HG02588 (cell line): ENCODE data around the gene CHMP2B.
A peak's percentile ranks its signal among the peaks of the same experiment; 100 is the strongest.

Source experiments
- ATAC-seq: cut with Tn5 transposase; IDR thresholded peaks from one replicate; pipeline ENCODE4 v1.9.1; 2021; ENCODE audit warnings: mild to moderate bottlenecking, moderate library complexity; ENCODE audit not compliant: unreplicated experiment

CHMP2B gene, protein sequence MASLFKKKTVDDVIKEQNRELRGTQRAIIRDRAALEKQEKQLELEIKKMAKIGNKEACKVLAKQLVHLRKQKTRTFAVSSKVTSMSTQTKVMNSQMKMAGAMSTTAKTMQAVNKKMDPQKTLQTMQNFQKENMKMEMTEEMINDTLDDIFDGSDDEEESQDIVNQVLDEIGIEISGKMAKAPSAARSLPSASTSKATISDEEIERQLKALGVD

DNA sequence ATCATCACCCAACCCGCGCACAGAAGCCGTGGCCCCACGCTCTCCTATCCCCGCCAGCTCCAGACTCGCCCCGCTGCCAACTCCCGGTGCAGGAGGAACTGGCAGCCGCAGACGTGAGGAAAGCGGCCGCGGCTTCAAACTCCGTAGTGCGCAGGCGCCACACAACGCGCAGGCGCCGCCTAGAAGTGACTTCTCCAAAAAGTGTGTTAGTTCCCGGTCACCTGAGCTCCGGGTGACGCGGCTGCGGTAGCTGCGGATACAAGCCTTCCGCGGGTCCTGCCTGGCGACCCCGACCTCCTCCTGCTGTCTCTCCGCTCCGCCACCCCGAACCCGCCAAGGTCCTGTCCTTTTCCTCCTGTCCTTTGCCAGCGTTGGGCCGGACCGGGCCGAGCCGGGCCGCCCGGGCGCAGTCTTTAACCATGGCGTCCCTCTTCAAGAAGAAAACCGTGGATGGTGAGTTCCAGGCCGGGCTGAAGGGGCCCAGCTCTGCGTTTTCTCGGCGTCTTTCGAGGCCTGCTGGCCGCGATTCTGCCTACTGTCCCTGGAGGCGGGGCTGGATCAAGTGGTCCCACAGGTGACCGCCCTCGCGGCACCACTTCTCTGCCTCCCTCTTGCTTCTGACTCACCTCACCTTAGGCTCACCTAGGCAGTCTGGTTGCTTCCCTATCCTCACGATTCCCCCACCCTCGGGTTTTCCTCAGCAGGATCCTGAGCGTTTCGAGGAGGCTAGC, at the start of gene CHMP2B:
TSS of gene CHMP2B (plus strand) at position 206 of the 731 bp plus-strand sequence. CDS start at position 420, 214 bp downstream.
- peak; percentile 98 for ATAC-seq

DNA sequence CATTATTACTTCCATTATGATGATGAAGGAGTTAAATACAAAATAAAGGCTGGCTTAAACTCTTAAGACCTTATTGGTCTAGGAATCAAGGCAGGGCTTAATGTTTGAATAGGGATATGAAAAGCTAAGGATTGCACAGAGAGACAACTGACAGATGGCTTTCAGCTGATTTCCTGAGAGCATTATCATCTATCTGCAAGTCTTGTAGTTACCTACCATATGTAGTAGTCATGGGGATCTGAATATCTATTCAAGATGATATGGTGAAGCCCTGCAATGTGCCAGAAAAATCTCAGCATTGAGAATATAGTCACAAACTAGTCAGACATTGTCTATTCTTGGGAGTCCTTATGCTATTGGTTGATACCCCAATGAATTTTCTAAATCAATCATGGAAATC, 47.5 kb upstream of the CHMP2B start:
- no peak for ATAC-seq

DNA sequence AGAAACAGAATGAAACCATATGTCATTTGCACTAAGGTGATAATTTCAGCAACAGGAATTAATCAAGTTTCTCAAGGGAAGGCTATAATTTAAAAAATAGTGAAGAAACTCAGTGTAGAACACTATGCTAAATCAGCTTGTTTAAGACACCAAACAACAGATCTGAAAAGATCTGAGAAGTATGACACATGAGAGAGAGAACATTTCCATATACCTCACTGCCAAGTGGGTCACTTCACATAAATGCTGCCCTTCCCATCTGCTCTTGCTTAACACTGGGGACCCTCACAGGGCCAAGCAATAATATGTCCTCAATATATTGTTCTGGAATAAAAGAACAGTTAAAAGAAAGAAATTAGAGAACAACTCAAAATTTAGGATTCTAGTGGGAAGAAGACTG, 45.6 kb upstream of the CHMP2B start:
- no peak for ATAC-seq

DNA sequence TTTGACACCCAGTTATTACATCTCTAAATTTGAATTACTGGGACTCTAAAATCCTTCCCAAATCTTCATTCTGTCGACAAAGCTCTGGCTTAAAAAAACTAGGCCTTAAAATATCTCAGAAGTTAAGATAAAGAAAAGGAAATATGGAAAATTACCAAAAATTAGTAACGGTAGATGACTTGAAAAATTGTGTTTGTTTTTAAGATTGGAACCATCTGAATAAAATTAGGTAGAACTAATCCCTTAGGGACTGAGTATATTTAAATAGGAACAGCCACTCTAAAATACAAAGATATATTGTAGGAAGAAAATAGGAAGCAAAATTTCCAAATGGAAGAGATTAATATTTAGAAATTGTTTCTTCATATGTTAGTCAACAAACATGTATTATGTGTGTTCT, 45.1 kb upstream of the CHMP2B start:
- ATAC-seq: no peak

DNA sequence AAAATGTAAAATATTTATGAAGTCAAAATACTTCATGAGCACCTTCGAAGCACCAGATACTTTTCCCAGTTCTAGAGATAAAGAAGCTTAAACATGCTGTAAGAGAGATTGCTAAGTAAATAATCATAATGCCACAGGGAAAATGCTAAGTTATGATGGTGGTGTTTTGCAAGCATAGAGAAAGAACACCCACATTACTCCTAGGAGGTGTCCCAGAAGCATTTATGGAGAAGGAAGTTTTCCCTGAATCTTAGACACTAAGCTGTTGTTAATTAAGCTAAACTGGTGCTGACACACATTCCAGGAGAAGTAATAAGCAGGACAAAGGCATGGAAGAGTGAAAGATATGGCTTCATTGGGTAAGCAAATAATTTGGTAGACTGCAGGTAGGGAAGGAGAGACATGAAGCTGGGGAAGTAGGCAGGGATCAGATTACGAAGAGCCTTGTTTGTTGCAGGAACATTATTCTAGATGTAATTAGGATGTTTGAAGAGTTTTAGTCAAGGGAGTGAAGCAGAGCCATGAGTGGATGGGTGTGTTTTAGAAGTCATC, 40.4 kb upstream of the CHMP2B start:
- ATAC-seq: no peak

DNA sequence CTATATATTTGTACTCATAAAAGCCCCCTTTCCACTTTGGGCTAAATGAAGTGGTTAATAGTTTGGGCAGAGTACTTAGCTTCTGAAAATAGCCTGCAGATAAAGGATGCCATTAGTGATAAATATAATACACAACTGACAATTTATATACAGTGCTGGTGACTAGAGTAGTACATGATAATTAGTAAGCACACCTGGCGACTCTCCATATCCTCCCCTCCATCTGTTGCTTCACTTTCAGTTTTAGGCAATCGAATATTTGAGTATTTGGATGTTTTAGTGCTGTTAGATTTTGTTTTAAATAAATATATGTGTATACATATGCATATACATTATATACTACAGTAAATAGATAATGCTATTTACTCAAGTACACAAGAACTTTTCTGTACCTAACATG, 35.9 kb upstream of the CHMP2B start:
- ATAC-seq: no peak

DNA sequence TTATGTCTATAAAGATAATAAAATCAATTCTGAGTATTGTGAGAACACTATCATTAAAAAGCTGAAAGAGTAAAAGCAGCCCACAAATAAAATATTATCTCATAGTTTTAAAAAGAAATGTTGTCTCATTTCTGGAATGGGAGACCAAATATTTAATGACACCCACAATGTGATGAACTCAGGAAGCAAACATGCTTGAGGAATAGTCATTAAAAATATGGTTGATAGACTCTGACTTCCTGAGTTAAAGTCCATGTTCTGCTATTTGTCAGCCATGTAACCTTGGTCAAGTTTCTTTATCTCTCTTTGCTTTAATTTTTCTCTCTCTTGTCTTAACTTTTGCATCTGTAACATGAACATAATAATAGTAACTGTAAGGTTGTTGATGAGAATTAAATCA, 35.5 kb upstream of the CHMP2B start:
- no peak for ATAC-seq

DNA sequence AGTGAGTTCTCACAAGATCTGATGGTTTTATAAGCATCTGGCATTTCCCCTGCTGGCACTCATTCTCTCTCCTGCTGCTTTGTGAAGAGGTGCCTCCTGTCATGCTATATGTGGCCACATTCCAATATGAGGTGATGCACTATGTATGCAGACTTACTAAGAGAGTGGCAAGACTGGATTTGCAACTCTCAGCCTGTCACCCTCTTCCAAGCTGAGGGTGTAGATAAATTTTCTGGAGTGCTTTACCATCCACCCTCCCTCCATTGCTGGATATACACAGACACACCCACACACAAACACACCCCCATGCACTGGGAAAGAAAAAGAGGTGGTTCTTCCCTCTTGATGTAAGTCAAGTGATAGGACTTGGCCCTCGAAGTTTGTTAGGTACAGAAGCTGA, 30.2 kb upstream of the CHMP2B start:
- no peak for ATAC-seq

DNA sequence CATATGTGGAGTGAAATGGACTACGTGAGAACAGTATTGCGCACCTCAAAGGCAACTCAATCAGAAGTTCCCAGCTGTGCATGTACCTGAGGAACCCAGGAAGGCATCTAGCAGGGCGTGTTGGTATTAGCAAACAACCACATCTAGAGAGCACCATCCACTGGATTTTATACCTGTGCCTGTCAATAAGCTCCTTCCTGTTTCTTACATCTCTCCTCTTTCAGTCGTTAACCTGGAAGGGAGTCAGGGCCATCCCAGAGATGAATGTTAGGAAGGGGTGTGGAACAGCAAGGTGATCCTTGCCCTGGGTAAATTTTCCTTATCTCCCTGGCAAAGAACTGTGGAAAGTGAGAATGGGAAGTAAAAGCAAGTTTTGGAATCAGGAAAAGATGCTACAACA, 29.6 kb upstream of the CHMP2B start:
- ATAC-seq: no peak

DNA sequence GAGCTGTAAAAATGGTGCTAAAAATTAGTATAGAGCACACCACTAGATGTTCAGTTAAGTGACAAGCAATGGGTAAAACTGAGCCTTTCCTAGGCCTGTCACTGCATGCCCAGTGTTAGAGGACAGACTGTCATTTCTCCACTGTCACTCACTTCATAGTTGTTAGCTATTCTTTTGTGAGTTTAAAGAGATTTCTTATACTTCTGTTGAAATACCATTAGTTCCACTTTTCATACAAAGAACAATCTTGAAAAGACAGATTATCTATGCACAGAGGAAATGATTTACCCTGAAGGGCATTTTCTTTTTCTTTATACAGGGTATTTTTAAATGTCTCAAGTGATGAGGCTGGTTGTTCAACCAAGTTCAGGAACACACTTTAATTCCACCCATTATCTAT, 28.3 kb upstream of the CHMP2B start:
- no peak for ATAC-seq

DNA sequence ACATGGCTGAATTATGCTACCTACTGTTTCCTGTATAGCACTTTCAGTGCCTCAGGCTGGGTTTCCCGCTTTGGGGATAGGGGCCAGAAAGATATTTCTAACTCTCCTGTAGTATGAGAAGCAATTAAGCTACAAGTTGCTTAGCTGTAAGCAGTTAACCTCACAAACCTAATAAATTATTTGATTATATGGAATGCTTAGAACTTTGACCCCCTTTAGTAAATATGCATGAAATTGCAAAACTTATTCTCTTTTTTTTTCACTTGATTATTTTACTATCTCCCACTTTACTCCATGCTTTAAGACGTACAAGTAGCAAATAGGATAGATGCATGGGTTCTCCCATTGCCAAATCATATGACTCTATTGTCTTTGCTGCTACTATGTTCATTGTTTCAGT, 27.5 kb upstream of the CHMP2B start:
- ATAC-seq: no peak

DNA sequence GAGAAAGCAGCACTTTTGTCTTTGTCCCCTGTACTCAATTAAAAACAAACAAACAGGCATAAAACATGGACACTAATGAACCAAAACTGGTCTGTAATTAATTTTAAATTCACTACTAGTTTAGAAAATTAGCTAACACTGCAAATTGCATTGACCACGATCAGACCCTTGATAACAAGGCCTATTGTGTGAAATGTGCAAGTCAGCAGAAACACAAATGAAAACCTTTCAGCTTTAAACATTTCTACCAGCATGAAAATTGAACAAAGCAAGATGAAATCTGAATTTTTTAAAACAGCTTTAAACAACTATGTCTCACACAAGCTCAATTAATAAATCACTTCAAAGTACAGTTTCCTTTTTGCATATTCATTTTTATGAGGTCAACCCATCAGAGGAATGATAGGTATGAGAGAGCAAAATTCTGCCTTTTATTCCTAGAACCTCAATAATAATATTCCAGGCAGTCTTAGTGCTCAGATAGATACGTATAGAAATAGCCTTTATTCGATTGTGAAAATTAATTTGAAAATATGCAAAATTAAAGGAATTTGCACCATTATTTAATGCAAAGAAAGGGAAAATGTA, 27.0 kb upstream of the CHMP2B start:
- ATAC-seq: no peak

DNA sequence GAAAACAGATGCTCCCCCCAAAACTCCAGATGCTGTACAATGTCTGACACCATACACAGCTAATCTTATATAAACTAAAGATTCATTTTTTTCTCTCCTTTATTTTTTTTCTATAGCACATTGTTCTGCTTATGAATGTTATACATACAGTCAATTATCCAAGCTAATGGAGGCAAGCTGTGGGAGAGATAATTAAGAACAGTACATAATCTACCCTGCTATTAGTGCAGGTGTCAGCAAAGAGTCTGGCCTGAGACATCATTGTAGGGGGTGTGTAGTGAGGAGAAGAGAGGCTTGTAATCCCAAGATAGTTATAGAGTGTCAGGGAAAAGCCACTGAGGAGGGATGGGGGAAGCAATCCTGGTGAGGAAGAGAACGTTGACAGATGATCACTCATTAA, 25.4 kb upstream of the CHMP2B start:
- ATAC-seq: no peak

DNA sequence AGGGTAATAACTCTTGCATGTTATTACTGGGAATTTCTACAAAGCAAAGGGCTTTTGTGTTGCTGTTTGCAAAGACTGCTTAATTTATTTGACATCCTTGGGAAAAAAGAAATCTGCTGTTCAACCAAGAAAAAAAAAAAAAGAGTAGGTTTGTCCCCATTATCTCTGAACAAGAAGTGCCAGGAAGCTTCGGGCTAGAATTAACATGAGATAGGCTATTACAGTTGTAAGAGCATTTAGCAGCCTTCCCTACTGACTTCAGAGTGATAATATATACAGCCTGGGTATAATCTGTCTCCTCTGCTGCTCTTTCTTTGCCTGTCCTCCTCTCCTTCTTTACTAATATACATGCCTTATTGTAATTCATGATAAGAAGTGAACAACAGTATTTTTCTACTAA, 23.3 kb upstream of the CHMP2B start:
- ATAC-seq: no peak

DNA sequence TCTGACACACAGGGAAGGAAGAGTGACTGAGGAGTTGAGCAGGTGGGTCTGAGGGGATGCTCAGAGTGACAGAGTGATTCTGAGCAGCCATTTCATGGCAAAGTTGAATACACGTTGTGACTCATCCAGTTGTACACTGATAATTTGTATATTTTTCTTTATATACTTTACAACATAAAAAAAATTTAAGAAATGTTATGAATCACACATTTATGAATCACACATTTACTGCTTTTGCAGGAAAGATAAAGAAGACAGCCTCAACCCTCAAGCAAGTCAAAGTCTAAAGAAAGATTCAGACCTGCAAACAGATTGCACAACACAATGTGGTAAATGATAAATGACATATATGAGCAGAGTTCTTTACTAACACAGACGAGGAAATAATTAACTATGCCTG, 21.0 kb upstream of the CHMP2B start:
- no peak for ATAC-seq

DNA sequence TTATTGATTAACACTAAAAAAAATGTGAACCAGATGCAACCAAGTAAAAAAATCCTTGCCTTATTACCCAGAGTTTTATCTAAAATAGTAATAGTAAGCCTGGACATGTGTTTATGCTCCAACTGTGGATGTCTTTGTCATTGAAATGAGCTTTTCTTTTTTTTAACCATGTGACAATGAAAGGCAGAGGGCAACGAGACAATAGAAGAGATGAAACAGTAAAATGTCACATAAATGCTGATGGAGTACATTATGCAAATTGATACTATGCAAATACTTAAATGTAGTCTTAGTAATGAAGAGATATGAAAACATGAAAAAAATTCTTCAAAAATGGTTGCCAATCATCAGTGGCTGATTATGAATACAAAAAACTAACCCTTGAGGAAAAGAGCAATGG, 20.5 kb upstream of the CHMP2B start:
- ATAC-seq: no peak

DNA sequence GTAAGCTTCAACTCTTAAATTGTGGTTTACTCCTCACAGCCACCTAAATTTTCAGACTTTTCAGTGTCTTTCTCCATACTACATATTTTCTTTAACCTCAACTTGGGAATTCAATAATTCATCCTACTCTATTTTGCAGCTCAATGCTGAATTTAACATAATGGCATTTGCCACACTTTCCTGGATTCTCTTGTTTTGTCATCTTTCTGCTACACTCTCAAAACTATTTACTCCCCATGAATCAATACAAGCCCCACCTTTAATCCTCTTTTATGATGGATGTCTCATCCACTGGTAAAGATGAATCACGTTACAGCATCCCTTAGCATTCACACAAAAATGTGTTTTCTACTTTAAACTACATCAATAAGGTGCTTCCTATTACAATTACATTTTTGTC, 19.6 kb upstream of the CHMP2B start:
- no peak for ATAC-seq

DNA sequence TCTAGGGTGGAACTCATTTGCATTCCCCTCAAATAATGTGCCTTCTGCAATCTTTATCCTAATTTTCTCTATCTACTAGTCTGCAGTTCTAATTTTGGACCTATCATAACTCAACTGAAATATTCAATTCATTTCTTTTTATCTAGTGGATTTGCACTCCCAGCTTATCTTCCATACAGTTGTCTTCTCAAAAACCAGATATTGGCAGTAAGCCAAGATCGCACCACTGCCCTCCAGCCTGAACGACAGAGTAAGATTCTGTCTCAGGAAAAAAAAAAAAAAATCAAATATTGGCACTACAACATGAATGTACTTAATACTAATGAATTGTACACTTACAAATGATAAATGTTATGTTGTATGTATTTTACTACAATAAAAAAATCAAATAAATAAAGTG, 18.0 kb upstream of the CHMP2B start:
- ATAC-seq: no peak

DNA sequence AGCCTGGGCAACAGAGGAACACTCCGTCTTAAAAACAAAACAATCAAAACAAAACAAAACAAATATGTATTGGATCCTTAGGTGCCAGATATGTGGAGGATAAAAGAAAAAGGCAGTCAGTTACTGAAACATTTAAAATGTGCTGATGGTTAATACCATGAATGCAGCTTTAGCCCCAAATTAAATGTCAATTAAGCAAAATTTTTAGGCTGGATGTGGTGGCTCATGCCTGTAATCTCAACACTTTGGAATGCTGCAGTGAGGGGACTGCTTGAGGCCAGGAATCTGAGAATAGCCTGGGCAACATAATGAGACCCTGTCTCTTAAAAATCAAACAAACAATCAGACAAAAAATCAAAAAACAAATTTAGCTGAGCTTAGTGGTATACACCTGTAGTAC, 8.5 kb upstream of the CHMP2B start:
- no peak for ATAC-seq

DNA sequence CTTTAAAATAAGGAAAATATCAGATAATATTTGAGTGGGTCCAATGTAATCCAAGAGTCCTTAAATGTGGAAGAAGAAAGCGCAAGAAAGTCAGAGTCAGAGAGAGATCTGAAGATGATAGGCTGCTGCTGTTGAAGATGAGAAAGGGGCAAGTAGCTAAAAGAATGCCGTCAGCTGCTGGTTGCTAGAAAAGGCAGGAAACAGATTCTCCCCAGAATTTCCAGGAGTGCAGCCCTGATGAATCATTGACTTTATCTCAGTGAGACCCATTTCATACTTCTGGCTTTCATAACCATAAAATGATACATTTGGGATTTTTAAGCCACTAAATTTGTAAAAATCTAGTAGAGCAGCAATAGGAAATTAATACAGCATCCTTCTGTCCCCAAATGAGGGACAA, 7.5 kb upstream of the CHMP2B start:
- ATAC-seq: no peak

DNA sequence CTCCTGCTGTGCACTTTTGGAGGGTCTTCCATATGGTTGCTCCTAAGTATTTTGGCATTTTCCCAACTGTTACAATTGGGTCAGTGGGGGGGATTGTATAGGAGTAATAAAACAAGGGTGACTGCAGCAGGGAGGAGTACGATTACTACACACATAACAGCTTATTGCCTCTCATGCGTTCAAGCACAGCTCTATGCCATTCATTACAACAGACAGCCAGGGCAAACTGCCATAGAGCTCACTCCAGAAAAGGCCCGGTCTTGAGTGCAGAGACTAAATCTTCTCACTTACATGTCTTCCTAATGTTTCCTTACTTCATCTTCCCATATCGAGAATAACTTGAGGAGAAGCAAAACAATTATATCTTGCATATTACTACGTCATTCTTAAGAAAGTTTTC, 1.4 kb upstream of the CHMP2B start:
- no peak for ATAC-seq

DNA sequence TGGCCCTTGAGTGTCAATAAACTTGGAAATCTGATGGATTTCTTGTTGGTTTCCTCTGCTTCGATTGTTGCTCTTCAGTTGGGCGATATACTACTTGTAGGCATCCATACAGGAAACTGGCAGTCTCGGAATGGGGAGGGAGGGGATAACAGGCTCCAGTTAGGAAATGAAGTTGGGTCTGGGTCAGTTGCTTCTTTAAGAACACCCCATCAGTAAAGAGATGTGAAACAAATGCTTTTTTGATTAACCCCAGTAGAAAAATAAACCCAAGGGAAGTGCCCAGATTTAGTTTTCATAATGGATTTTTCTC, 681 bp downstream of the CHMP2B start:
- ATAC-seq: no peak
